ENCODE measurements around the gene ATP8A2.

ATP8A2 gene

DNA sequence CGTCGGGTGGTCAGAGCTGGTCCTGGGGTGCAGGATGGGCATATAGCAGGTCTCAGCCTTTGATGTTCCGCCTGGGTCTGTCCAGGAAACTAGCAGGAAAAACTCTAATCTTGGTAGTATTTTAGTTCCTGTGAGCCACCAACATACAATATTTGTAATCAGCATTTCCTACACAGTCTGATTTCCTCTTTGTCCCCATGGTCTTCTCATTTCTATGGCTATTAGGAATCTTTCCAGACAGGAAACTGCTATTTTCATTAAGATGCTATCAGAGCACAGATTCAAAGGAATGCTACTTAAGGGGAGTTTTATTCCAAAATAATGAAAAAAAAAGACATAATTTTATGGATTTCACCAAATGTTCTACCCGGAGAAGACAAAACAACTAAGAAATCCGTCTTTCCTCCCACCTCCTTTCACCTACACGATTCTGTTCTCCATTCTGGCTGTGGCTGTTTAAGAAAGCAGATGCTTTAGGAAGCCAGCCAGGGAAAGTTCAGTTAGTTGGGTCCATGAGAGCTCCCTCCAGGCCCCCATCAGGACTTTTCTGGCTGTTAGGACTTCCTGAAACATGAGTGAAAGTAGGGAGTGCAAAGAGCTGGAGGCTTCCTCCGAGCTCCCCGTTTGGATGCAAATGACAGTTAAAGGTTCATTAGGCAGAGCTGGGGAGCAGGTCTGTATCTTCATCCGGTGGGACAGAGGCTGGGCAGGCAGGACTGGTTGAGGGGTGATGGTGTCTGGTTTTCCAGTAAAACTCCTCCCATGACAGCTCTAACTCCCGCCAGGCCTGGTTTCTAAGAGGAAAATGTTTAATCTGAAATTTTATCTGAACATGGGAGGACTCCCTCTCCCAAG lies 643.7 kb downstream of the ATP8A2 start:
- ATAC-seq (no peak), DNase-seq (no peak)

DNA sequence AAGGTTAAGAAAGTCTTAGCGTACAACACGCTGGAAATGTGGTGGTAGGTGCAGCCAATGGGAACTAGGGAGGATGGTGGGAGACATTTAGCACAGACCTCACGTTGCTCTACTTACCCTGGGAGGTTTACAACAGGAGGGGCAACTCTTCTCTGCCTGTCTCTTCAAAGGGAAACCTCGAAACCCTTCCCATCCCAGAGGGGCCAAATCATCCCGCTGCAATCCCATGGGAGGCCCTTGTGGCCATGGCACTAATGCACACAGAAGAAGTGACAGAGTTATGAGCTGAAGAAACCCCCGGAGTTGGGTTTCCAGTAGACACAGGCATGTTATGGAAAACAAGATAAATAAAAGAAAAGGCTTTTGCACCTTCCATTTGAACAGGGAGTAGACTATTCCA lies 644.4 kb downstream of the ATP8A2 start:
- ATAC-seq = no peak
- DNase-seq = no peak

DNA sequence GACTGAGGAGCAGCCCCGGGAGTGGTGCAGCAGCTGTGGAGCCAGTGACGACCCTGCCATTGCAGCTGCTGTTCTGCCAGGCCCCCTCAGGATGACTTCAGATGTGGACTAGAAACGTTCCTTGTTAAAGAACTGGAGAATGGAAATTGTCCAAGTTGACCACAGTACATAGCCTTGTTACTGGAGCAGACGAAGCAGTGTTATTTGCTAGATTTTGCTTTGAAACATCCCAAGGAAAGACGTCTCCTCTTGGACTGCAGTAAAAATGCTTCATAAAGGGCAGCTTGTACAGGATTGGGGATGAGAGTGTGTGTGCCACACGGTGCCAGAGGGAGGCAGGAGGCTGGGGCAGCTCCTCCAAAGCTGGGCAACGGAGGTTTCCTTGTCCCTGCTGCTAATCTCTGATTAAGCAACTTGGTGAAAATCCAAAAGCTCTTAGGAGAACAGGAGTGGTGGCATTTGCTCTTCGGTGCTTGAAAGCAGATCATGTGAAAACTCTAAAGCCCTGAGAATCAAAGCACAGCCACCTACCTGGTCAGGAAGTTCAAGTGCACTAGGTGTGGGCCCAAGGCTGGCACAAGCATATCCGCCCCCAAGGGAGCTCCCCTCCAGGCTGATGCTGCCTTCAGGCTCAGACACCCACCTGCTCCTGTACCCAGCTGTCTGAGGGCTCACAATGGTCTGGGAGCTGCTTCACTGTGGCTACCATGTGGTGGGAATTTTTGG lies 645.6 kb downstream of the ATP8A2 start:
- DNase-seq = no peak
- no peak for ATAC-seq

DNA sequence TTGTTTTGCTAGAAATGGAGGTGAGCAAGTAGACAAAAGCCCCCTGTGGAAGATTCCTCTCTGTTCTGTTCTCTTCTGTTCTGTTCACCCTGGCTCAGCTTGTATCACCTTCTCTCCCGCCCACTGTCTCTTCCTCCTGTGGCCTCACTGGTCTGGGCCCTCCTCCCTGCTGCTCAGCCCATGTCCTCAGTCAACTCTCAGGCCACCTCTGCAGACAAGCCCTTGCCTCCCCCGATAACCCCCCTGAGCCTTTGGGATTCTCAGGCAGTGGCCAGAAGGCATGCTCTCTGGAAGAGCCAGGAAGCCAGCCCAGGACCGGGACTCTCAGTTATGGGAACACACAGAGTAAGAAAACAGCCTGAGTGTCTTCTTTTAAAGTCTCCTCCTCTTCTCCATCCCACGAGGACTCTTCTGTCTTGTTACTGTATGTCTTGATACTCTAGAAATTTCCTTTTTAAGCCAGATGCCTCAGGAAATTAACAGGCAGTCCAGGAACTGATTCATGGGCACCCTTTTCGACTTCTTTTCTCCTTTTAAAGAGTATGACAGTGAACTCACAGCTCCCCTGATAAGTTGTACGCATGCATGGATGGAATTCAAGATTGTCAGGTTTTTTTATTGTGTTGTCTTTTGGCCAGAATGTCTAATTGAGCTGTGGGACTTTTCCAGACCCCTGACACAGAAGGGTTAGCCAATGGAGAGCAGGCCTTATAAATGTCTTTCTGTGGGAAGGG lies 646.3 kb downstream of the ATP8A2 start:
- no peak for ATAC-seq

DNA sequence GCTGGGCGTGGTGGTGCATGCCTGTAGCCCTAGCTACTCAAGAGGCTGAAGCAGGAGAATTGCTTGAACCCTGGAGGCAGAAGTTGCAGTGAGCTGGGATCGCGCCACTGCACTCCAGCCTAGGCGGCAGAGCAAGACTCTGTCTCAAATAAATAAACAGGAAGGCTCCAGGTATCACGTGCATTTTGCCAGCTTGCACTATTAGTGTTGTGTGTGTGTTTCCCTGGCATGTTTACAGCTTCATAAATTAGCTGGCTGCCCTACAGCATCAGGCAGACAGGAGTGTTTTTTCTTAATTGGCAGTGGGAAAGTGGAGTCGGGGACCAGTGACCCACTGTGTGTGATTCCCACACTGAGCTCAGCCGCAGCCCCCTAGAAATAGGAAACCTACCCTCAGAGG lies 647.5 kb downstream of the ATP8A2 start:
- ATAC-seq = no peak
- no peak for DNase-seq

More for the DNA sequence above, 646.3 kb downstream of the ATP8A2 start:
- DNase-seq = no peak

DNA sequence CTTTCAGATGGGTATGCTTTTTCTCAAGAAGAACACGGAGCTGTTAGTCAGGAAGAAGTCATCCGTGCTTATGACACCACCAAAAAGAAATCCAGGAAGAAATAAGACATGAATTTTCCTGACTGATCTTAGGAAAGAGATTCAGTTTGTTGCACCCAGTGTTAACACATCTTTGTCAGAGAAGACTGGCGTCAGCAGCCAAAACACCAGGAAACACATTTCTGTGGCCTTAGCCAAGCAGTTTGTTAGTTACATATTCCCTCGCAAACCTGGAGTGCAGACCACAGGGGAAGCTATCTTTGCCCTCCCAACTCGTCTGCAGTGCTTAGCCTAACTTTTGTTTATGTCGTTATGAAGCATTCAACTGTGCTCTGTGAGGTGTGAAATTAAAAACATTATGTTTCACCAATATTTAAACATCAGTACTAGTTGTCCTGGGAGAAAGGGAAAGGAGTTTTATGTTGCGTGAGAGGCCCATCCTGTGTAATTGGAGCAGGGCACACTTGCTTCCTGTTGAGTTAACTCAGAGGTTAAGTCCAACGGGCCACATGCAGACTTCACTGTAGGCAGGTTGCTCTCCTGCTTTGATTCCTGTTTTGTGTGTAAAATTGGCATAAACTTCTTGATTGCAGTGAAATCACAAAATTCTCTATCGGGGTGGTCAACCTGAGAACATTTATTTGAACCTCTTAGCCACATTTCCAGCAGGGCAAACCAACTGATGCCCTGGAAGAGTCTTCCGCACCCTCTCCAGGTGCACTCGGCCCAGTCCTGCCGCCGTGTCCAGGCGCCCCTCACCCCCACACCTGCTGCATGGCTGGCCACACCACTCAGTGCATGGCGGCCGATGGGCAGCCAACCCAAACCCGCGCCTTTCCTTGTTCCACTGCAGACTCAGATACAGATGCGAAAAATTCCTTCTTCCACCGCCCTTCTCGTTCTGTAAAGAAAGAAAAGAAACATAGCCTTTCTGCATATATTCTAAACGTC lies 648.4 kb downstream of the ATP8A2 start:
- ATAC-seq (no peak), DNase-seq (no peak)

DNA sequence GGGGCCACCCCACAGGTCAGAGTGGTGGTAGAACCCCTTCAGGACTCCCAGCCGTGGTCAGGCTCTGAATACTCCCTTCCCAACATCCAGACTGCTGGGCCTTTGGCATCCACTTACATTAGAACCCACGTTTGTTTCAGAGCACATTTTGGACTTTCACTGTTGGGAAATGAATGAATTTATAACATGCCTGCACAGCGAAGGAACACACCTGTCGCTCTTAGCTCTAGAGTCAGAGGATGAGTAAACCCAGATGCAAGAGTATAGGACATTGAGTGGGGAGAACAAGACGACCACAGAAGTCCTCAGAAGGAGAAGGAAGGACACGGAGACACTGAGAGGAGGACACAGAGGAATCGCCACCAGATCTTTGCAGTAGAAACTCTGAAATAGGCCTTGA lies 649.1 kb downstream of the ATP8A2 start:
- DNase-seq (no peak), ATAC-seq (no peak)

DNA sequence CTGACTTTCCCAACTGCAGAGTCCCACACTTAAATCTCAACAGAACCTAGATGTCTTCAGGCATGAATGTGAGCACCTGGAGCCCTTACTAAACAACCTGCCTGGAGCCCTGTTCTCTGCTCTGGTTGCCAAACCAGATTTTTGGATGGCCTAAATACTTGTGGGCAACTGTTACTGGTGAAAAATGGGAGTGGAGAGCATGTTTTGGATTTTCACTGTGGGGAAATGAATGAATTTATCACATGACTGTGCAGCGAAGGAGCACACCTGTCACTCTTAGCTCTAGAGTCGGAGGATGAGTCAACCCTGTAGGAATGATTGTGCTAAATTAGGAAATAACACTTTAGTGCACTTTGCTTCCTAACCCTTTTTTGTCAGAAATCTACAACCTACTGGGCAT lies 649.7 kb downstream of the ATP8A2 start:
- no peak for ATAC-seq

DNA sequence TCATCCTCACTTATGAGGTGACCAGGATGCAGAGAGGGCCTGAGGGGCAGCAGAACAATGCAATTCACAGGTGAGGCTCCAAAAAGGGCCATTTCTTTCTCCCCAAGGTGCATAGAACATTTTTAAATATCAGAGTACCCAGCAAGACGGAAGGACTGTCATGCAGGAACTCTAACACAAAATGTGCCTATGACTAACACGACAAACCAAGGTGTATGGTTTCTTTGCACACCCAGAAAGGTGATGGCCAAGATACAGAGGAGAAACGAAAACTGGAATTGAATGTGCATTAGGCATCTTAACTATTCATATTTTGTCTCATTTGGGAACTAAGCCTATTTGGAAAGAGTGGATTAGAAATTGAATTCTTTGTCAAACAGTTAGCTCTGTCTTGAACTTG lies 650.2 kb downstream of the ATP8A2 start:
- no peak for ATAC-seq
- no peak for DNase-seq

More for the DNA sequence above, 649.7 kb downstream of the ATP8A2 start:
- no peak for DNase-seq

DNA sequence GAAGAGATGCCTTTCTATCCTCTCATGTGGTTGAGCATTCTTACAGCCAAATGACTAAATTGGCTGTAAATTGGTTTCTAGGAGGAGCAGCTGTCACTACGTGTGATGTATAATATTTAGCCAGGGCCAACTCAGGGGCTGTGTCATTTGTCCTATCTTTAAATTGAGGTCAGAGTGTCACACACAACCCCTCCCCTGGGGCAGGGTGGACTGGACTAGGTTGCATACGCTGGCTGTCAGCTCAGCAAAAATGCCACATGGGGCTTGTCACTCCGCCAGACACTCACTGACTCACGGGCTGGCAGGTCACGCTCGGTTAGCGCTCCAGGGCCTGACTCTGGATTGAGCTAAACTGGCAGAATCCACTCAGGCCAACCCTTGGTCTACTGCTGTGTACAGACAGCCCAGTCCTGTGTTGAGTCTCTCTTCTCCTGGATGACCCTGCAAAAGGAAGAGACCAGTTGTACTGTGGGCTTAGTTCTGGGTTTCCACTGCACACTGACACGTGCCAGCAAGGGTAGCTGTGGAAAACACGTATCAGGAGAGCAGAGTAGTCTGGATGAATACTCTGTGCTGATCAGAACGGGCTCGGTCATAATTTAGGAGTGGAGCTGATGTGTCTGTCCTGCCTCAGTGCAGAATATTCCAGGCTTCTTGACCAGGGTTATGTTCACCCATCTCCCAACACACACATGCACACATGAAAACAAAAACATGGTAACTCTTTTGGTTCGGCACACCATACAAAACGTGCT lies 650.9 kb downstream of the ATP8A2 start:
- ATAC-seq (no peak), DNase-seq (no peak)

DNA sequence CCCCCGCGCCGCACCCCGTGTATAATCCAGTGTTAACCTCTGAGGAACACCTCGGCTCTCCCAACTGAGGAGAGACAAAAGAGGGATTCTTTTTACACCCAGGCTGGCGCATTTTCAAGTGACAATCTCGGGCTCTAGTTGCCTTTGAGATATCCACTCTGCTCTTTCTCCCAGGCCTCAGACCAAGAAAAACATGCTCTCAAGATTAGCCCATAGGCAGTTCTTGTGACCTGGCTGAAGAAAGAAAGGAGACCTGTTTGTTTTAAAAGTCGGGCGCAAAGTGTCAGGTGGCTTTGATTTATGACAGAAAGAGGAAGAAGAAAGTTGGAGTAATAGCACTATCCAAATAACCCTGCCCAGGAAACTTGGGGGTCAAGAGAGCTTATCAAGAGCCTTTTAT lies 652.8 kb downstream of the ATP8A2 start:
- ATAC-seq (no peak), DNase-seq (no peak)

DNA sequence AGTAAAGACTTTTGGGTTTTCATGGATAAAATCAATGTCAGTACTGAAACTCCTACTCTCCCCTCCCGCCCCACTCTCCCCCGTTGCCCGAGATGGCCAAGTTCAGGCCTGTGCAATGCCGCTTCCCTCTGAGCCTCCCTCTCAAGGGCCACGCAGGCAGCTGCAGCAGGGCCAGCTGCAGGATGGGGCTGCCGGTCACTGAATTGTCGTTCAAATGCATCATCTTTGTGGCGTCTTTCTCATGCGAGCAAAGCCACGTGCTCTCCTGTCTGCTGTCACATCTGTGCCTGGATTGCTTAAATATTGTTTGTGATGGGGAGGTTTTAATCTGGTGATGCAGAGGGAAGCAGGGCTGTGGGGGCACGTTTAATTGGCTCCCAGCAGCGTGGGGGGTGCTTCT lies 653.4 kb downstream of the ATP8A2 start:
- ATAC-seq = no peak
- no peak for DNase-seq

DNA sequence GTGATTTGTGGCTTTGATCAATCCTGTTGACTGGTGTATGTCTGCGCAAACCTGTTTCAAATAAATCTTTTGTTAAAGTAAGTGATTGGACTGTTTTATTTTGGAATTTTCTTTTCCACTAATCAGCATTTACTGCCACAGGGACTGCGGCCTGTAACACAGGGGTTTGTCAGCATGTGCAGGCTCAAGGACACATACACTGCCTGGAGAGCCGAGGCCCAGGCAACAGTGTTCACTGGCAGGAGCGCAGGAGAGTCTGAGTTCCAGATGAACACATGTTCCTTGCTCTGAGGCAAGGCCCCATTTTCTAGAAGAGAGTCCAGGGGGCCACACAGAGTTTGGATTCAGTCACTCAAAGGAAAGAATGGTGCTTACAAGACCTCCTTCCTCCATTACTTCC lies 654.0 kb downstream of the ATP8A2 start:
- DNase-seq (no peak), ATAC-seq (no peak)

DNA sequence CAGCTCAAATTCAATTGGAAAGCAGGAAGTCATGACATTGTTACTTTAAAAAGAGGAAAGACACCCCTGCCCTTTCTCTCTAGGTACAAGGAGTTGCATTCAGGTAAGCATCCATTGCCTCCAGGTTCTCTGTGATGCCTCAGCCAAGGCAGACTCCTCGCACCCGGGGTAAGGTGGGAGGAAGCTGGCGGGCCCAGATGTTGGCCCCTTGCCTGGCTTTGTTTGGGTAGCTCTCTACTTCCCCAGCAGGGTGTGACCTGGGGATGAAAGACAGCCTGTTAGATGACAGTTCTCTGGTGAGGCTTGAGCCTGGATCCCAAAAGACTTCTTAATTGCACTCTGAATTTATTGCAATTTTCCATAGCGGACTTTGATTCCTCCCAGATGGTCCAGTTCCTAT lies 654.4 kb downstream of the ATP8A2 start:
- DNase-seq = no peak

DNA sequence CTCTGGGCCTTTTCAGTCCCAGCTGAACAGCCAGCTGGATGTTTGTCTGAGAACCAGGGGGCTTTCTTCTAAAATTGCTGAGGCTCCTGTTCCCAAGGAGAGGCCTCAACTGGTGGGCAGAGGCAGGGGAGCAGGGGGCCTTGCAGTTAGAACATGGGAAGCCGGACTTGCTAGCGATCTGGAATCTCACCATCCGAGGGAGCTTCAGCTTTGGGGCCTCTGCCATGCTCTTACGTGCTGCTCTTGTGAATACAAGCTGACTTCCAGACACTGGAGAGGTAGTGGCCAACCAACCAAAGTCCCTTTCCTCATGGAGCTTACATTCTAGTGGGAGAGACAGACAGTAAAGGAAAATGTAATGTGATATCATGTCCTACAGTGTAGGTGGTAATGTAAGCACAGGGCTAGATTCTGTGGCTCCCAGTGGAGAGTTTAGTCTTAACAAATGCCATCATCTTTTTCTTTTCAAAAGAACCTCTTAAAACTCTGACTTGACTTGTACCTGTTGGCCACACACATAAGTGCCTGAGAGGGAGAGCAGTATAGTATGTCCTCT lies 657.9 kb downstream of the ATP8A2 start:
- no peak for ATAC-seq

More for the DNA sequence above, 654.4 kb downstream of the ATP8A2 start:
- ATAC-seq = no peak

DNA sequence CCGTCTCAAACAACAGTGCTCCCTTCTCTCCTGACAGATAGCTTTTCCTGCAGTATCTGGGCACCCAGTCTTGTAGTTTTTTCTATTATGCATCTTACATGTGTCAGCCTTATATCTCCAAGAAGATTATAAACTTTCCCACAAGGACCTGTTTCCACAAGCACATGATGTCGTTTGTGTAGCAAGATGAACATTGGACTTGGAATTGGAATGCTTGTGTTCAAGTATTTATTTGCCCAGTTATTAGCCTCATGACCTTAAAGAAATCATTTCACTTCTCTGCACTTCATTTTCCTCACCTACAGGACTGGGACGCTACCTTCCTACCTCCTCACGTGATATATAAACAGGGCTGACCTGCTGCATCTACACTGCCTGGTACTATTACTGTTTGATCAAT lies 658.6 kb downstream of the ATP8A2 start:
- no peak for ATAC-seq
- DNase-seq = no peak

More for the DNA sequence above, 657.9 kb downstream of the ATP8A2 start:
- no peak for DNase-seq

DNA sequence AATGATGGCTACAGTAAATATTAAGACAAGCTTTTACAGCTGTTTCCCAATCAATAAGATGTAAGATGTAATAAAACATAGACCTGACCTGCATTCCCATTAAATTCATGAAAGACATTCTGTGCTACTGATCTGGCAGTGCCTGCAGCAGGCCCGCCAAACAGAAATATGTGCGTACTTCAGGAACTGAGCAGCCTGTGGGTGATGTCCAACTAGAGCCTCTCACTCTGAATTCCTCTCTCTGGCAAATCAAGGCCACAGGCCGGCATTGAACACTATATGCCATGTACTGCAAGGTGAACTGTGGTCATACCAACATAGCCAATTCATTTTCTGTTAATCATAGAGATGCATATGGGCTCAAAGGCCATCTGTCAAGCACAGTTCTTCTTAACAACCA lies 662.2 kb downstream of the ATP8A2 start:
- DNase-seq = no peak
- ATAC-seq = no peak

DNA sequence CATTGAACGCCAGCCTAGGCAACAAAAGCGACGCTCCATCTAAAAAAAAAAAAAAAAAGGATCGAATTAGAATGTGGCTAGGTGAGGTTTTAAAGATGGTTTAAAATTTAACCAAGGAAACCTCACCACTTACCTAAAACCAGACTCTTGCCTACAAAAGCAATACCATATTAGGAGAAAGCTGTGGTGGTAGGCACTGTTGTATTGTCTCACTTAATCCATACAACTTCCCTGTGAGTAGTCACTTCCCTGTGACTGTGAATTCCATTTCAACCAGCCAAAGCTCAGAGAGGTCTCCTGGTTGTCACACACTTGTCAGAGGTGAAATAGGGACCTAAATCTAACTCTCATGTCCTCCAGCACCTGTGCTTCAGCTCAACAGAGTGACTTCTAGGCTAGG lies 664.6 kb downstream of the ATP8A2 start:
- no peak for DNase-seq
- no peak for ATAC-seq

DNA sequence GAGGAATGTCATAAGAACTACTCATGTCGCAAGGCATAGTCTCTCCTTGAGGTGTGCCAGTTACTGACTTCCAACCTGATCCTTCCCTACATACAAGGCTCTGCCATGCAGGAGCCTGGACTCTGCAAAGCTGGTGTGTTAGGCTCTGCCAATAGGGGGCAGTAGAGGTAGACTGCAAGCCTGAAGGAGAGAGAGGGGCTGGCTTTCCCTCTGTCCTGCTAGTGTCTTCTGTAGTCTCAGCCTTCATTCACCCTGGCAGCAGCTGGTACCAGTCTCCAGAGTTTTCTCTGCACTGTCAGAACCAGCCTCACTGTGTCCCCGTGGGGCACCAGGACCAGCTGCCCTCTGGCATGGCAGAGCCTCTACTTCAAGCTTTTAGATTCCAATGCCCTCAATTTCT lies 665.5 kb downstream of the ATP8A2 start:
- ATAC-seq = peak; percentile 46
- peak; percentile 43 for DNase-seq

DNA sequence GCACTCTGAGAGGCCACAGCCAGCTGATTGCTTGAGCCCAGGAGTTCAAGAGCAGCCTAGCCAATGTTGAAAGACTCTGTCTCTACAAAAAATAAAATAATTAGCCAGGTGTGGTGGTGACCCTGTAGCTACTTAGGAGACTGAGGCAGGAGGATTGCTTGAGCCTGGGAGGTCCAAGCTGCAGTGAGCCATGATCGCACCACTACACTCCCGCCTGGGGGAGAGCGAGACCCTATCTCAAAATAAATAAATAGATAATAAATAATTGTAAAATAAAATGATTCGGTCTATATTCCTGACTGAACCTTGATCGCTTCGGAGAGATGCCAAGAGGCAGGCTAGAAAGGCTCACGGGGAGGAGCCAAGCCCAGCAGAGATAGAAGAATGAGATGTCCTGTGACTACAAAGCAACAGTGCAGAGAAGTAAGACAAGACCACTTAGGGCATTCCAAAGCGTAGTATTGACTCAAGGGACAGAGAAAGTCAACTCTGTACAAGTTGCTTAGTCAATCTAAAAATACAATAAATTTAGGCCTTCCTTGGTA lies 667.2 kb downstream of the ATP8A2 start:
- no peak for DNase-seq
- ATAC-seq = no peak
